GM23248 (cell line): Measurements from ENCODE around the gene SH3BP5L. TPM values are rescaled to one million over a fixed set of nuclear protein-coding genes. Genes with fewer than 3 reads are reported as not detected.
"Not testable (repeated sequence)": the region's sequence is repeated elsewhere in the genome, so short reads cannot be mapped to it uniquely, and the experiment has no call there.

Experiments
- DNase-seq: peaks from one replicate; pipeline ENCODE4 v3.0.0-alpha.2; 2015
- H2AFZ ChIP-seq: fragments of 200-600 bp; sonication (generic); 2 replicates; pipeline ENCODE4 v1.6.1; 2016; ENCODE audit warnings: antibody characterized with exemption
- H3F3A ChIP-seq: fragments of 200-600 bp; sonication (generic); 2 replicates; pipeline ENCODE4 v1.6.1; 2016; ENCODE audit warnings: mild to moderate bottlenecking, antibody characterized with exemption, mixed run types; ENCODE audit not compliant: insufficient read depth
- H3K27ac ChIP-seq: fragments of 200-600 bp; sonication (generic); 2 replicates; pipeline ENCODE4 v1.5.1; 2016; ENCODE audit warnings: mild to moderate bottlenecking
- H3K27me3 ChIP-seq: fragments of 200-600 bp; sonication (generic); replicated peaks from 2 replicates; pipeline ENCODE4 v1.6.1; 2016; ENCODE audit warnings: mild to moderate bottlenecking; ENCODE audit not compliant: insufficient read depth
- H3K36me3 ChIP-seq: fragments of 200-600 bp; sonication (generic); 2 replicates; pipeline ENCODE4 v1.6.1; 2016; ENCODE audit warnings: low read depth, mild to moderate bottlenecking
- H3K4me1 ChIP-seq: fragments of 200-600 bp; sonication (generic); 2 replicates; pipeline ENCODE4 v1.6.1; 2016; ENCODE audit warnings: mild to moderate bottlenecking; ENCODE audit not compliant: insufficient read depth
- H3K4me2 ChIP-seq: fragments of 200-600 bp; sonication (generic); one replicate; pipeline ENCODE4 v1.6.1; 2016; ENCODE audit warnings: mild to moderate bottlenecking; ENCODE audit not compliant: unreplicated experiment
- H3K4me3 ChIP-seq: fragments of 200-600 bp; sonication (generic); 2 replicates; pipeline ENCODE4 v1.5.1; 2016; ENCODE audit warnings: mild to moderate bottlenecking
- H3K79me2 ChIP-seq: fragments of 200-600 bp; sonication (generic); 2 replicates; pipeline ENCODE4 v1.6.1; 2016; ENCODE audit warnings: mild to moderate bottlenecking; ENCODE audit not compliant: insufficient read depth
- H3K9ac ChIP-seq: fragments of 200-600 bp; sonication (generic); 2 replicates; pipeline ENCODE4 v1.6.1; 2016; ENCODE audit warnings: mild to moderate bottlenecking
- H3K9me2 ChIP-seq: fragments of 200-600 bp; sonication (generic); 2 replicates; pipeline ENCODE4 v1.6.1; 2016; ENCODE audit warnings: mixed run types, mild to moderate bottlenecking, moderate library complexity; ENCODE audit not compliant: insufficient read depth
- H3K9me3 ChIP-seq: fragments of 200-600 bp; sonication (generic); one replicate; pipeline ENCODE4 v1.6.1; 2017; ENCODE audit warnings: low read depth
- H4K20me1 ChIP-seq: fragments of 200-600 bp; sonication (generic); 2 replicates; pipeline ENCODE4 v1.6.0; 2016; ENCODE audit not compliant: insufficient read depth
- EZH2 ChIP-seq: fragments of 200-600 bp; sonication (generic); IDR thresholded peaks from 2 replicates; pipeline ENCODE4 v1.6.1; 2018; ENCODE audit warnings: antibody characterized with exemption, mild to moderate bottlenecking; ENCODE audit not compliant: insufficient read depth, poor library complexity, severe bottlenecking
- EZH2phosphoT487 ChIP-seq: fragments of 200-600 bp; sonication (generic); IDR thresholded peaks from 2 replicates; pipeline ENCODE4 v1.6.1; 2018; ENCODE audit warnings: antibody characterized with exemption, moderate library complexity, mild to moderate bottlenecking, low read depth; ENCODE audit not compliant: insufficient read depth
- WGBS, 2 experiments: methylation state at CpG; one replicate each; pipeline ENCODE4 v1.1.6; 2015 to 2017; ENCODE audit warnings: low lambda C conversion rate in 2 of 2, low coverage in 1 of 2; ENCODE audit errors: missing lambda C conversion rate in 2 of 2; 5-methylcytosine and 5-hydroxymethylcytosine counted together
- in situ Hi-C: fragments of 300-500 bp; cut with MboI; formaldehyde crosslinking; loops from 2 replicates; pipeline ENCODE4 v1.15.0; 2020
- polyA plus RNA-seq: library from polyadenylated mRNA; unstranded; fragments of >200 nt; fragmentation: Nextera tagmentation; extraction: Ambion mirVana; gene quantifications from 2 replicates; pipeline ENCODE4 v1.2.1, GENCODE V29; 2016
- total RNA-seq: library from RNA; depleted of rRNA; stranded (reverse); fragments of >200 nt; shearing (Covaris generic); gene quantifications from 2 replicates; pipeline ENCODE4 v1.2.3, GENCODE V29; 2014

The SH3BP5L gene
- total and polyA plus RNA-seq, 2 experiments from 2014 or later: 5.3 to 64.4 TPM

- Histone ChIP-seq H3K36me3 (peaks cover 9% of the 10 kb centered on the region; the same call in 1 of the 2 replicates), H3K9me2 (no peaks in the 10 kb centered on the region), H3K9me3 (no peaks in the 10 kb centered on the region), H3F3A (peaks cover 13% of the 10 kb centered on the region), H3K4me1 (peaks cover 7% of the 10 kb centered on the region; the same call in 1 of the 2 replicates), H3K79me2 (no peaks in the 10 kb centered on the region), H3K27me3 (no peaks in the 10 kb centered on the region), H3K27ac (no peak overlapping the region), H3K4me3 (no peak overlapping the region), H4K20me1 (no peaks in the 10 kb centered on the region), H2AFZ (no peak overlapping the region), H3K4me2 (no peak overlapping the region), H3K9ac (no peak overlapping the region)
- WGBS, 2 experiments: 55 to 57% methylated on average over 15 of the region's 15 CpGs
- in situ Hi-C loops: no loop called here
- no peak for TF ChIP-seq EZH2
- TF ChIP-seq EZH2phosphoT487: no peak
- DNase-seq: peak; percentile 68
Observed at GRCh38 chr1:248807067-248807737, 18.5 kb downstream of the SH3BP5L start.

- TF ChIP-seq EZH2phosphoT487 (no peak), EZH2 (no peak)
- no peaks in the 10 kb centered on the region for H3K9me2 ChIP-seq
- 0 out of 2 replicates have a peak, but pooled peaks cover 3% of the 10 kb centered on the region for H3K27me3 ChIP-seq
- H3F3A ChIP-seq: peaks cover 13% of the 10 kb centered on the region
- H2AFZ ChIP-seq: no peak overlapping the region
- DNase-seq: no peak
- H3K36me3 ChIP-seq: peaks cover 2% of the 10 kb centered on the region; the same call in 1 of the 2 replicates
- H3K4me3 ChIP-seq: no peak overlapping the region
- peaks cover 3% of the 10 kb centered on the region; the same call in 1 of the 2 replicates for H3K4me1 ChIP-seq
- no peaks in the 10 kb centered on the region for H3K9me3 ChIP-seq
- H3K4me2 ChIP-seq: no peak overlapping the region
- H3K27ac ChIP-seq: no peak overlapping the region
- H3K79me2 ChIP-seq: no peaks in the 10 kb centered on the region
- 86 to 96% methylated on average over 1 of the region's 1 CpG for WGBS, 2 experiments
- in situ Hi-C loops: no loop called here
- no peaks in the 10 kb centered on the region for H4K20me1 ChIP-seq
- H3K9ac ChIP-seq: no peak overlapping the region
Observed at GRCh38 chr1:248805876-248806275, 19.8 kb downstream of the SH3BP5L start.

GRCh38 chr1:248804771-248805681, 20.7 kb downstream of the SH3BP5L start:
- no peak overlapping the region for H2AFZ ChIP-seq
- no peak for DNase-seq
- 90 to 91% methylated on average over 10 of the region's 10 CpGs for WGBS, 2 experiments

GRCh38 chr1:248803501-248803900, 22.2 kb downstream of the SH3BP5L start:
- DNase-seq, in situ Hi-C loops: not testable (repeated sequence)

More at GRCh38 chr1:248804771-248805681, 20.7 kb downstream of the SH3BP5L start:
- no peak overlapping the region for H3K4me3 ChIP-seq
- no peaks in the 10 kb centered on the region for H3K9me2 ChIP-seq
- no peaks in the 10 kb centered on the region for H3K9me3 ChIP-seq
- 0 out of 2 replicates have a peak, but pooled peaks cover 3% of the 10 kb centered on the region for H3K27me3 ChIP-seq
- no peak overlapping the region for H3K4me2 ChIP-seq
- H3K4me1 ChIP-seq: no peaks in the 10 kb centered on the region
- TF ChIP-seq EZH2phosphoT487 (no peak), EZH2 (no peak)
- no peaks in the 10 kb centered on the region for H3K79me2 ChIP-seq
- peaks cover 13% of the 10 kb centered on the region for H3F3A ChIP-seq
- in situ Hi-C loops: no loop called here
- no peak overlapping the region for H3K27ac ChIP-seq
- no peaks in the 10 kb centered on the region for H4K20me1 ChIP-seq
- no peaks in the 10 kb centered on the region for H3K36me3 ChIP-seq
- H3K9ac ChIP-seq: no peak overlapping the region

More at GRCh38 chr1:248803501-248803900, 22.2 kb downstream of the SH3BP5L start:
- H3K4me1 ChIP-seq, H3K4me2 ChIP-seq, H2AFZ ChIP-seq, H3K9me3 ChIP-seq, H3K36me3 ChIP-seq, H3K27me3 ChIP-seq, H3K27ac ChIP-seq, H3K9ac ChIP-seq, H3K9me2 ChIP-seq, H3K4me3 ChIP-seq, H4K20me1 ChIP-seq, H3K79me2 ChIP-seq: not testable (repeated sequence)
- WGBS, 2 experiments: 84 to 91% methylated on average over 10 to 15 of the region's 15 CpGs
- H3F3A ChIP-seq: peaks cover 11% of the 10 kb centered on the region
